RWPE2 (cell line): ENCODE data around the gene RPL23.
A peak's percentile ranks its signal among the peaks of the same experiment; 100 is the strongest.

Source experiments
- ATAC-seq: fragments of 200-7000 bp; cut with Tn5 transposase; 3 replicates; pipeline ENCODE4 v1.9.1; 2021; ENCODE audit warnings: low read depth
- DNase-seq: peaks from one replicate; pipeline ENCODE4 v3.0.0-alpha.2; 2020; ENCODE audit warnings: low spot score
- H3K27ac ChIP-seq: fragments of 450-650 bp; 2 replicates; pipeline ENCODE4 v1.5.1; 2017; ENCODE audit warnings: mild to moderate bottlenecking; ENCODE audit not compliant: poor library complexity, severe bottlenecking
- H3K27me3 ChIP-seq: fragments of 250-450 bp; sonication (Bioruptor Pico); 2 replicates; pipeline ENCODE4 v1.5.1; 2021; ENCODE audit warnings: mild to moderate bottlenecking, moderate library complexity; ENCODE audit not compliant: insufficient read depth, poor library complexity, severe bottlenecking
- H3K36me3 ChIP-seq: fragments of 250-450 bp; sonication (Bioruptor Pico); 2 replicates; pipeline ENCODE4 v1.5.1; 2020; ENCODE audit warnings: low read depth, mild to moderate bottlenecking, moderate library complexity
- H3K4me1 ChIP-seq: fragments of 250-450 bp; sonication (Bioruptor Pico); 2 replicates; pipeline ENCODE4 v1.5.1; 2021; ENCODE audit warnings: mild to moderate bottlenecking, moderate library complexity; ENCODE audit not compliant: insufficient read depth, poor library complexity, severe bottlenecking
- H3K4me3 ChIP-seq: fragments of 250-450 bp; sonication (Bioruptor Pico); 2 replicates; pipeline ENCODE4 v1.5.1; 2021; ENCODE audit warnings: mild to moderate bottlenecking, moderate library complexity; ENCODE audit not compliant: severe bottlenecking
- H3K9me3 ChIP-seq: fragments of 250-450 bp; sonication (Bioruptor Pico); 2 replicates; pipeline ENCODE4 v1.5.1; 2021; ENCODE audit warnings: mild to moderate bottlenecking, moderate library complexity; ENCODE audit not compliant: severe bottlenecking
- CTCF ChIP-seq: fragments of 450-650 bp; IDR thresholded peaks from one replicate; pipeline ENCODE4 v1.5.1; 2017; ENCODE audit warnings: mild to moderate bottlenecking, moderate library complexity; ENCODE audit not compliant: poor library complexity, severe bottlenecking

Gene RPL23

GRCh38 chr17:38799501-38800236, 53.9 kb downstream of the RPL23 start, which contains the start of gene PIP4K2B:
TSS of gene PIP4K2B (minus strand) at chr17:38799556. CDS start at chr17:38799424, 132 bp downstream.
- TF ChIP-seq CTCF = no peak
- ATAC-seq = peak; percentile 89
- peaks cover 42% of the 10 kb centered on the region for H3K36me3 ChIP-seq

GRCh38 chr17:38798614-38799500, 54.7 kb downstream of the RPL23 start:
- TF ChIP-seq CTCF = no peak
- peak overlapping the region; percentile 86 for H3K27ac ChIP-seq

More at GRCh38 chr17:38799501-38800236, 53.9 kb downstream of the RPL23 start, which contains the start of gene PIP4K2B:
- peak; percentile 96 for DNase-seq
- H3K27ac ChIP-seq = peak within 1 kb of the TSS; percentile 86
- peak within 1 kb of the TSS; percentile 99 for H3K4me3 ChIP-seq
- H3K4me1 ChIP-seq = peaks cover 7% of the 10 kb centered on the region
- H3K27me3 ChIP-seq = no peaks in the 10 kb centered on the region
- no peaks in the 10 kb centered on the region for H3K9me3 ChIP-seq

More at GRCh38 chr17:38798614-38799500, 54.7 kb downstream of the RPL23 start:
- no peaks in the 10 kb centered on the region for H3K9me3 ChIP-seq
- peak; percentile 65 for DNase-seq
- H3K27me3 ChIP-seq = no peaks in the 10 kb centered on the region
- peaks cover 7% of the 10 kb centered on the region for H3K4me1 ChIP-seq
- H3K36me3 ChIP-seq = peaks cover 35% of the 10 kb centered on the region
- H3K4me3 ChIP-seq = peak overlapping the region; percentile 99
- ATAC-seq = peak; percentile 27
